Stimulated activated CD4-positive, alpha-beta T cell treated with anti-CD3 and anti-CD28 coated beads, Interleukin-1b, Interleukin-23, amount 100 ng/mL, for 4 hours (primary cell): ENCODE data around the gene CYP2B6.
"Not testable (repeated sequence)": the region's sequence is repeated elsewhere in the genome, so short reads cannot be mapped to it uniquely, and the experiment has no call there.

ENCODE experiments used
- DNase-seq, 2 donors: peaks; one replicate each; pipeline ENCODE4 v3.0.0-alpha.2; 2020; ENCODE audit warnings: low read depth in 2 of 2

The CYP2B6 gene

GRCh38 chr19:41031916-41032315, 40.8 kb downstream of the CYP2B6 start:
- DNase-seq, result no peak

- DNase-seq, result not testable (repeated sequence)
Observed at GRCh38 chr19:41033324-41033723, 42.2 kb downstream of the CYP2B6 start.

GRCh38 chr19:41039806-41040205, 48.7 kb downstream of the CYP2B6 start:
- no peak for DNase-seq

- not testable (repeated sequence) for DNase-seq
Observed at GRCh38 chr19:41045095-41045494, 54.0 kb downstream of the CYP2B6 start.

GRCh38 chr19:41050426-41050825, 59.3 kb downstream of the CYP2B6 start:
- DNase-seq, result no peak

GRCh38 chr19:41052162-41052561, 61.1 kb downstream of the CYP2B6 start:
- DNase-seq, result not testable (repeated sequence)

- DNase-seq, result not testable (repeated sequence)
Observed at GRCh38 chr19:41053331-41053730, 62.2 kb downstream of the CYP2B6 start.

- DNase-seq, result no peak
Observed at GRCh38 chr19:41064974-41065569, 74.0 kb downstream of the CYP2B6 start.
